Measurements from ENCODE around the gene GCNT2. TPM values are rescaled to one million over a fixed set of nuclear protein-coding genes. Genes with fewer than 3 reads are reported as not detected.
A peak's percentile ranks its signal among the peaks of the same experiment; 100 is the strongest.
"Not testable (repeated sequence)": the region's sequence is repeated elsewhere in the genome, so short reads cannot be mapped to it uniquely, and the experiment has no call there.

Gene GCNT2
- total RNA-seq, 6 experiments from 2014 or later, result 6.6 to 10.5 (median 9.3) TPM

- ATAC-seq, result peak in 1 of 4 donors; percentile 24
- H3K4me1 ChIP-seq, result no peaks in the 10 kb centered on the region
- H3K9me3 ChIP-seq, result no peaks in the 10 kb centered on the region
- intact Hi-C loops (cut with DNase I), result no loop called here
- TF ChIP-seq POLR2A (IDR thresholded peaks at IDR 0.05) (no peak), CTCF (IDR thresholded peaks at IDR 0.05) (no peak)
- no peaks in the 10 kb centered on the region for H3K36me3 ChIP-seq
- 70% methylated on average over 4 of the region's 4 CpGs for WGBS (ENCODE audit: insufficient coverage, low coverage, low lambda C conversion rate, missing lambda C conversion rate)
- no peak overlapping the region for H3K4me3 ChIP-seq
- DNase-seq, result no peak
- no peaks in the 10 kb centered on the region for H3K27me3 ChIP-seq
- H3K27ac ChIP-seq, result no peak overlapping the region
Measured at GRCh38 chr6:10576226-10576625, 55.1 kb downstream of the GCNT2 start.

- no peak for ATAC-seq
- Histone ChIP-seq H3K36me3 (no peaks in the 10 kb centered on the region), H3K4me1 (no peaks in the 10 kb centered on the region), H3K27me3 (no peaks in the 10 kb centered on the region), H3K9me3 (no peaks in the 10 kb centered on the region), H3K27ac (no peak overlapping the region), H3K4me3 (no peak overlapping the region)
- TF ChIP-seq POLR2A (IDR thresholded peaks at IDR 0.05) (no peak), CTCF (IDR thresholded peaks at IDR 0.05) (no peak)
- DNase-seq, result no peak
- intact Hi-C loops (cut with DNase I), result no loop called here
- WGBS (ENCODE audit: insufficient coverage, low coverage, low lambda C conversion rate, missing lambda C conversion rate), result 89% methylated on average over 3 of the region's 8 CpGs
Measured at GRCh38 chr6:10577112-10577511, 56.0 kb downstream of the GCNT2 start.

- TF ChIP-seq POLR2A (IDR thresholded peaks at IDR 0.05), result no peak
- TF ChIP-seq CTCF (IDR thresholded peaks at IDR 0.05), result no peak
- DNase-seq (no peak), ATAC-seq (no peak)
- Histone ChIP-seq H3K27ac (no peak overlapping the region), H3K9me3 (no peaks in the 10 kb centered on the region), H3K4me1 (peaks cover 0 to 13% (median 2%) of the 10 kb centered on the region in 4 donors), H3K4me3 (no peak overlapping the region), H3K36me3 (no peaks in the 10 kb centered on the region), H3K27me3 (no peaks in the 10 kb centered on the region)
- intact Hi-C loops (cut with DNase I), result no loop called here
- WGBS (ENCODE audit: insufficient coverage, low coverage, low lambda C conversion rate, missing lambda C conversion rate), result 77% methylated on average over 5 of the region's 5 CpGs
Measured at GRCh38 chr6:10578723-10579122, 57.6 kb downstream of the GCNT2 start.

- DNase-seq, result no peak
- WGBS (ENCODE audit: insufficient coverage, low coverage, low lambda C conversion rate, missing lambda C conversion rate), result 85% methylated on average over 4 of the region's 4 CpGs
- Histone ChIP-seq H3K9me3 (no peaks in the 10 kb centered on the region), H3K36me3 (no peaks in the 10 kb centered on the region), H3K4me1 (peaks cover 0 to 23% (median 2%) of the 10 kb centered on the region in 4 donors), H3K27me3 (no peaks in the 10 kb centered on the region), H3K27ac (no peak overlapping the region), H3K4me3 (no peak overlapping the region)
- no peak for ATAC-seq
- no peak for TF ChIP-seq CTCF (IDR thresholded peaks at IDR 0.05)
- TF ChIP-seq POLR2A (IDR thresholded peaks at IDR 0.05), result no peak
- intact Hi-C loops (cut with DNase I), result no loop called here
Measured at GRCh38 chr6:10579803-10580202, 58.7 kb downstream of the GCNT2 start.

- DNase-seq (no peak), ATAC-seq (no peak)
- TF ChIP-seq CTCF (IDR thresholded peaks at IDR 0.05) (no peak), POLR2A (IDR thresholded peaks at IDR 0.05) (no peak)
- Histone ChIP-seq H3K36me3 (no peaks in the 10 kb centered on the region), H3K9me3 (no peaks in the 10 kb centered on the region), H3K4me3 (no peak overlapping the region), H3K27me3 (no peaks in the 10 kb centered on the region), H3K4me1 (peaks cover 0 to 23% (median 2%) of the 10 kb centered on the region in 4 donors), H3K27ac (no peak overlapping the region)
- intact Hi-C loops (cut with DNase I), result no loop called here
- WGBS (ENCODE audit: insufficient coverage, low coverage, low lambda C conversion rate, missing lambda C conversion rate), result 79% methylated on average over 6 of the region's 7 CpGs
Measured at GRCh38 chr6:10580570-10580969, 59.4 kb downstream of the GCNT2 start.

GRCh38 chr6:10581402-10581801, 60.3 kb downstream of the GCNT2 start:
- intact Hi-C loops (cut with DNase I); H3K27ac ChIP-seq; ATAC-seq; H3K9me3 ChIP-seq; DNase-seq; H3K4me3 ChIP-seq; H3K36me3 ChIP-seq; H3K27me3 ChIP-seq: not testable (repeated sequence)
- WGBS (ENCODE audit: insufficient coverage, low coverage, low lambda C conversion rate, missing lambda C conversion rate), result 61% methylated on average over 4 of the region's 4 CpGs
- H3K4me1 ChIP-seq, result peaks cover 0 to 23% (median 2%) of the 10 kb centered on the region in 4 donors
